Panc1 (cell line): ENCODE results near the gene SYP. TPM values are rescaled to one million over a fixed set of nuclear protein-coding genes. Genes with fewer than 3 reads are reported as not detected.

Experiments
- ATAC-seq: fragments of 200-7000 bp; cut with Tn5 transposase; 2 replicates; pipeline ENCODE4 v1.9.1; 2020; ENCODE audit warnings: mild to moderate bottlenecking, moderate library complexity
- BruUV-seq: library from RNA; stranded (reverse); fragments of 400-500 nt; replicated peaks from 2 replicates; lab custom pipeline; 2021; lab: Mats Ljungman, UMichigan
- CTCF ChIA-PET: fragments of 300-600 bp; sonication (Branson Sonifier 250); formaldehyde crosslinking; loops from one replicate; lab custom pipeline; 2022; ENCODE audit warnings: antibody characterized with exemption; lab: Charles Lee
- POLR2A ChIA-PET: fragments of 300-600 bp; sonication (Branson Sonifier 250); formaldehyde crosslinking; loops from one replicate; lab custom pipeline; 2022; ENCODE audit warnings: antibody characterized with exemption; lab: Charles Lee
- DNase-seq: peaks from one replicate; pipeline ENCODE4 v3.0.0-alpha.2; 2010; ENCODE audit warnings: low read depth, low spot score
- H3K27ac ChIP-seq: 2 replicates; pipeline ENCODE4 v1.5.1; 2011; ENCODE audit warnings: mild to moderate bottlenecking, low read length, inconsistent platforms
- H3K27me3 ChIP-seq: fragments of 200-500 bp; sonication (Bioruptor generic); 2 replicates; pipeline ENCODE4 v1.6.0; 2014; ENCODE audit warnings: low read length, inconsistent platforms; ENCODE audit not compliant: control insufficient read depth, insufficient read depth
- H3K36me3 ChIP-seq: fragments of 200-500 bp; sonication (Bioruptor generic); 2 replicates; pipeline ENCODE4 v1.5.1; 2014; ENCODE audit warnings: inconsistent platforms, mild to moderate bottlenecking, low read length, moderate library complexity; ENCODE audit not compliant: control insufficient read depth, insufficient read depth
- H3K4me1 ChIP-seq: 2 replicates; pipeline ENCODE4 v1.5.1; 2011; ENCODE audit warnings: inconsistent platforms, mild to moderate bottlenecking, low read length, moderate library complexity; ENCODE audit not compliant: control insufficient read depth, insufficient read depth
- H3K4me3 ChIP-seq, 2 experiments: 2 replicates each; pipeline ENCODE4 v1.5.1; 2011 to 2012; ENCODE audit warnings: low read depth in 2 of 2, low read length in 2 of 2, mild to moderate bottlenecking in 2 of 2, inconsistent platforms in 1 of 2, moderate library complexity in 1 of 2
- H3K9me3 ChIP-seq: fragments of 200-500 bp; sonication (Bioruptor generic); 2 replicates; pipeline ENCODE4 v1.5.1; 2014; ENCODE audit warnings: low read depth, mild to moderate bottlenecking, inconsistent platforms, low read length, moderate library complexity; ENCODE audit not compliant: control insufficient read depth, insufficient read depth
- CTCF ChIP-seq: fragments of 450-650 bp; IDR thresholded peaks from 2 replicates; pipeline ENCODE4 v1.5.1; 2017; ENCODE audit warnings: mild to moderate bottlenecking
- POLR2AphosphoS5 ChIP-seq: IDR thresholded peaks from 2 replicates; pipeline ENCODE4 v1.6.1; 2012; ENCODE audit warnings: mild to moderate bottlenecking, low read depth, low read length, moderate library complexity
- REST ChIP-seq, 2 experiments: IDR thresholded peaks; 2 replicates each; pipeline ENCODE4 v1.6.1; 2011 to 2012; ENCODE audit warnings: low read depth in 2 of 2, control low read depth in 1 of 2, low read length in 1 of 2, mild to moderate bottlenecking in 1 of 2, moderate library complexity in 1 of 2; ENCODE audit not compliant: insufficient read depth in 1 of 2
- SIN3A ChIP-seq: IDR thresholded peaks from 2 replicates; pipeline ENCODE4 v1.6.1; 2012; ENCODE audit warnings: low read depth, mild to moderate bottlenecking, low read length, moderate library complexity, borderline replicate concordance; ENCODE audit not compliant: insufficient read depth
- TCF7L2 ChIP-seq: IDR thresholded peaks from 2 replicates; pipeline ENCODE4 v1.6.1; 2011; ENCODE audit warnings: mild to moderate bottlenecking, low read depth, low read length, inconsistent platforms
- in situ Hi-C: cut with HindIII; loops from 2 replicates; pipeline ENCODE4 v1.10.0; 2016; ENCODE audit warnings: low sequenced_read_pairs, low pct_unique_long_range_greater_than_20kb
- intact Hi-C: fragments of 100-400 bp; cut with micrococcal nuclease; formaldehyde crosslinking; loops from one replicate; pipeline ENCODE4 v1.10.0; 2022; ENCODE audit not compliant: unreplicated experiment
- total RNA-seq: library from RNA; stranded (reverse); gene quantifications from one replicate; pipeline ENCODE4 v1.2.1, GENCODE V29; 2021; ENCODE audit not compliant: unreplicated experiment

The SYP gene
- total RNA-seq, 1 experiment from 2014 or later: 12.4 TPM

GRCh38 chrX:49220100-49220499 is 20.1 kb upstream of the SYP start:
- DNase-seq (no peak), ATAC-seq (no peak)
- H3K4me3 ChIP-seq: no peak overlapping the region
- in situ Hi-C loops: no loop called here
- H3K27ac ChIP-seq: no peak overlapping the region
- H3K36me3 ChIP-seq: no peaks in the 10 kb centered on the region
- no peaks in the 10 kb centered on the region for H3K4me1 ChIP-seq
- BruUV-seq: no TSS peak
- ChIA-PET POLR2A (no interaction called here), CTCF (no interaction called here)
- no peak for TF ChIP-seq TCF7L2
- TF ChIP-seq POLR2AphosphoS5: no peak
- TF ChIP-seq CTCF: no peak
- no peak for TF ChIP-seq SIN3A
- TF ChIP-seq REST (IDR thresholded peaks at IDR 0.05; ENCODE audit: insufficient read depth in 1 of 2, low read depth in 2 of 2, low read length in 1 of 2): no peak
- H3K9me3 ChIP-seq: no peaks in the 10 kb centered on the region
- intact Hi-C loops: no loop called here
- no peaks in the 10 kb centered on the region for H3K27me3 ChIP-seq

- Histone ChIP-seq H3K4me1 (no peaks in the 10 kb centered on the region), H3K36me3 (no peaks in the 10 kb centered on the region), H3K27ac (no peak overlapping the region), H3K9me3 (no peaks in the 10 kb centered on the region), H3K4me3 (no peak overlapping the region), H3K27me3 (no peaks in the 10 kb centered on the region)
- DNase-seq (no peak), ATAC-seq (no peak)
- intact Hi-C loops (no loop called here), in situ Hi-C loops (no loop called here)
- ChIA-PET CTCF (no interaction called here), POLR2A (no interaction called here)
- no TSS peak for BruUV-seq
- no peak for TF ChIP-seq CTCF
Observed at GRCh38 chrX:49214996-49215526, 15.1 kb upstream of the SYP start.
